ENCODE data around the gene LEMD2.

DNA sequence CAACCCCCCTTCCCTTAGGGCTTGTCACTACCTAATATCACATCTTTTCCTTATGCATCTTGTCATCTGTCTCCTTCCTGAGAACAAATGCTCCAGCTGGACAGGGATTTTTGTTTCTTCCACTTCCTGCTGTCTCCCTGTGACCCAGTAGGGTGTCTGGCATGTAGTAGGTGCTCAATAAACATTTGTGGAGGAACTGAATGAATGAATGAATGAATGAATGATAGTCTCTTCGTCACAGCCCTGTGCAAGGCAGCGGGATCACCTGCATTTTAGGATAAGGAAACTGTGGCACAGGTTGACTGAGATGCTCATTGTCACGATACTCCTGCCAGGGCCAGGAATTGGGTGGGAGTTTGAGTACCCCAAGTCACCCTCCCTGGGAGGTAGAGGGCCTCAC, 14.2 kb downstream of the LEMD2 start:
- TF ChIP-seq, protein P1, sequence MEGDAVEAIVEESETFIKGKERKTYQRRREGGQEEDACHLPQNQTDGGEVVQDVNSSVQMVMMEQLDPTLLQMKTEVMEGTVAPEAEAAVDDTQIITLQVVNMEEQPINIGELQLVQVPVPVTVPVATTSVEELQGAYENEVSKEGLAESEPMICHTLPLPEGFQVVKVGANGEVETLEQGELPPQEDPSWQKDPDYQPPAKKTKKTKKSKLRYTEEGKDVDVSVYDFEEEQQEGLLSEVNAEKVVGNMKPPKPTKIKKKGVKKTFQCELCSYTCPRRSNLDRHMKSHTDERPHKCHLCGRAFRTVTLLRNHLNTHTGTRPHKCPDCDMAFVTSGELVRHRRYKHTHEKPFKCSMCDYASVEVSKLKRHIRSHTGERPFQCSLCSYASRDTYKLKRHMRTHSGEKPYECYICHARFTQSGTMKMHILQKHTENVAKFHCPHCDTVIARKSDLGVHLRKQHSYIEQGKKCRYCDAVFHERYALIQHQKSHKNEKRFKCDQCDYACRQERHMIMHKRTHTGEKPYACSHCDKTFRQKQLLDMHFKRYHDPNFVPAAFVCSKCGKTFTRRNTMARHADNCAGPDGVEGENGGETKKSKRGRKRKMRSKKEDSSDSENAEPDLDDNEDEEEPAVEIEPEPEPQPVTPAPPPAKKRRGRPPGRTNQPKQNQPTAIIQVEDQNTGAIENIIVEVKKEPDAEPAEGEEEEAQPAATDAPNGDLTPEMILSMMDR (conservative IDR thresholded peaks at IDR 0.05 in 1 of 2, IDR thresholded peaks at IDR 0.05 in 1 of 2; ENCODE audit: extremely low read depth in 1 of 2, insufficient read depth in 1 of 2, low read depth in 1 of 2, low read length in 2 of 2) = no peak
- no peak for TF ChIP-seq EZH2 (IDR thresholded peaks at IDR 0.05; ENCODE audit: borderline replicate concordance, low read length)

Data from mammary epithelial cell (primary cell).